H1 (cell line): ENCODE data around the gene CROT. TPM values are rescaled to one million over a fixed set of nuclear protein-coding genes. Genes with fewer than 3 reads are reported as not detected.

Experiments used
- CTCF ChIA-PET: fragments of 300-600 bp; sonication (Branson Sonifier 250); formaldehyde crosslinking; loops from one replicate; lab custom pipeline; 2021; ENCODE audit not compliant: partially characterized antibody; lab: Charles Lee
- POLR2A ChIA-PET: fragments of 300-600 bp; sonication (Branson Sonifier 250); formaldehyde crosslinking; loops from one replicate; lab custom pipeline; 2021; ENCODE audit warnings: inconsistent platforms; ENCODE audit not compliant: partially characterized antibody; lab: Charles Lee
- DNase-seq, 2 experiments: peaks; one replicate each; pipeline versions ENCODE4 v3.0.0 to v3.0.0-alpha.2; 2010 to 2022; ENCODE audit warnings: low spot score in 2 of 2, low read depth in 1 of 2, mixed read lengths in 1 of 2
- FAIRE-seq: peaks from 2 replicates; lab custom pipeline; 2011; peaks lifted over from hg19 to GRCh38; lab: Jason Lieb, UNC
- H2AFZ ChIP-seq: 2 replicates; pipeline ENCODE4 v1.8.1; 2012; ENCODE audit warnings: low read length, inconsistent platforms
- H2AK5ac ChIP-seq: 2 replicates; pipeline ENCODE4 v1.6.1; 2013; ENCODE audit warnings: low read depth, low read length
- H2BK120ac ChIP-seq: replicated peaks from 2 replicates; pipeline ENCODE3; 2013; ENCODE audit warnings: low read depth, low read length, inconsistent platforms
- H2BK12ac ChIP-seq: 2 replicates; pipeline ENCODE4 v1.6.1; 2013; ENCODE audit warnings: low read depth, low read length
- H2BK15ac ChIP-seq: 2 replicates; pipeline ENCODE4 v1.6.1; 2013; ENCODE audit warnings: low read length
- H2BK20ac ChIP-seq: 2 replicates; pipeline ENCODE4 v1.6.1; 2013; ENCODE audit warnings: low read length
- H2BK5ac ChIP-seq: 2 replicates; pipeline ENCODE4 v1.6.1; 2013; ENCODE audit warnings: low read depth, low read length
- H3K14ac ChIP-seq: 2 replicates; pipeline ENCODE4 v1.6.1; 2013; ENCODE audit warnings: inconsistent platforms; ENCODE audit not compliant: insufficient read length
- H3K18ac ChIP-seq: 2 replicates; pipeline ENCODE4 v1.6.1; 2013; ENCODE audit warnings: low read length; ENCODE audit errors: extremely low read depth
- H3K23ac ChIP-seq: 2 replicates; pipeline ENCODE4 v1.6.1; 2013; ENCODE audit warnings: inconsistent platforms; ENCODE audit not compliant: insufficient read length
- H3K23me2 ChIP-seq: 2 replicates; pipeline ENCODE4 v1.6.1; 2013; ENCODE audit warnings: low read depth, low read length
- H3K27ac ChIP-seq: 2 replicates; pipeline ENCODE4 v1.6.1; 2011; ENCODE audit warnings: low read depth, low read length, inconsistent platforms
- H3K27me3 ChIP-seq, 4 experiments: replicated peaks in 1 of 4; 1 replicate in 1 of 4; 2 replicates in 3 of 4; pipeline versions ENCODE4 v1.6.1 to v1.8.1; 2011 to 2013; ENCODE audit warnings: low read length in 3 of 4, mild to moderate bottlenecking in 3 of 4, inconsistent platforms in 2 of 4, mixed read lengths in 2 of 4, moderate library complexity in 1 of 4; ENCODE audit not compliant: control insufficient read depth in 3 of 4, insufficient read depth in 3 of 4; ENCODE audit errors: extremely low read depth in 1 of 4
- H3K36me3 ChIP-seq, 4 experiments: 2 replicates each; pipeline versions ENCODE4 v1.6.1 to v1.8.1; 2011 to 2013; ENCODE audit warnings: mild to moderate bottlenecking in 4 of 4, low read length in 3 of 4, moderate library complexity in 2 of 4, control low read depth in 1 of 4, inconsistent platforms in 1 of 4; ENCODE audit not compliant: insufficient read depth in 4 of 4, control insufficient read depth in 2 of 4
- H3K4ac ChIP-seq: replicated peaks from 2 replicates; pipeline ENCODE3; 2013; ENCODE audit warnings: low read length, low read depth, mixed read lengths, inconsistent platforms; ENCODE audit not compliant: insufficient read length
- H3K4me1 ChIP-seq, 4 experiments: replicated peaks in 1 of 4; 1 replicate in 1 of 4; 2 replicates in 3 of 4; pipeline versions ENCODE4 v1.6.1 to v1.8.1; 2011 to 2013; ENCODE audit warnings: low read length in 3 of 4, inconsistent platforms in 2 of 4, mixed read lengths in 1 of 4; ENCODE audit not compliant: insufficient read depth in 4 of 4, control insufficient read depth in 3 of 4
- H3K4me2 ChIP-seq, 2 experiments: 2 replicates each; pipeline versions ENCODE4 v1.6.1 to v1.8.1; 2011 to 2013; ENCODE audit warnings: low read depth in 2 of 2, low read length in 2 of 2, control low read depth in 1 of 2, inconsistent platforms in 1 of 2, mild to moderate bottlenecking in 1 of 2; ENCODE audit not compliant: insufficient read depth in 1 of 2
- H3K4me3 ChIP-seq, 4 experiments: fragments of 200-600, 300-600 bp in 1 of 4; sonication (generic), shearing (Covaris generic), sonication (Bioruptor Twin) in 1 of 4; 2 replicates each; pipeline versions ENCODE4 v1.5.1 to v1.8.1; 2011 to 2016; ENCODE audit warnings: low read length in 4 of 4, low read depth in 3 of 4, control low read depth in 2 of 4, inconsistent platforms in 2 of 4, mild to moderate bottlenecking in 2 of 4, mixed read lengths in 1 of 4, moderate library complexity in 1 of 4; ENCODE audit not compliant: insufficient read depth in 2 of 4; ENCODE audit errors: extremely low read depth in 1 of 4
- H3K56ac ChIP-seq: replicated peaks from 2 replicates; pipeline ENCODE3; 2013; ENCODE audit warnings: low read depth, mild to moderate bottlenecking, mixed read lengths, low read length, inconsistent platforms; ENCODE audit not compliant: insufficient read length
- H3K79me1 ChIP-seq: 2 replicates; pipeline ENCODE4 v1.6.1; 2013; ENCODE audit warnings: low read depth, low read length, control low read depth
- H3K79me2 ChIP-seq, 2 experiments: 2 replicates each; pipeline versions ENCODE4 v1.6.1 to v1.8.1; 2012 to 2013; ENCODE audit warnings: low read length in 2 of 2, mild to moderate bottlenecking in 2 of 2, inconsistent platforms in 1 of 2; ENCODE audit not compliant: insufficient read depth in 2 of 2, control insufficient read depth in 1 of 2
- H3K9ac ChIP-seq, 4 experiments: replicated peaks in 1 of 4; 1 replicate in 1 of 4; 2 replicates in 3 of 4; pipeline versions ENCODE4 v1.6.1 to v1.8.1; 2011 to 2013; ENCODE audit warnings: low read depth in 3 of 4, low read length in 3 of 4, control low read depth in 2 of 4, mild to moderate bottlenecking in 2 of 4, moderate library complexity in 2 of 4, inconsistent platforms in 1 of 4; ENCODE audit errors: extremely low read depth in 1 of 4
- H3K9me3 ChIP-seq, 2 experiments: 2 replicates each; pipeline versions ENCODE4 v1.6.1 to v1.8.1; 2012 to 2013; ENCODE audit warnings: mild to moderate bottlenecking in 2 of 2, moderate library complexity in 2 of 2, control low read depth in 1 of 2, inconsistent platforms in 1 of 2, low read depth in 1 of 2, low read length in 1 of 2, mixed read lengths in 1 of 2; ENCODE audit not compliant: insufficient read depth in 2 of 2
- H4K20me1 ChIP-seq, 2 experiments: replicated peaks in 1 of 2; 2 replicates each; pipeline versions ENCODE3 to v1.8.1; 2011 to 2013; ENCODE audit warnings: inconsistent platforms in 2 of 2, low read length in 2 of 2, mild to moderate bottlenecking in 1 of 2; ENCODE audit not compliant: insufficient read depth in 2 of 2, control insufficient read depth in 1 of 2
- H4K5ac ChIP-seq: 2 replicates; pipeline ENCODE4 v1.6.1; 2013; ENCODE audit warnings: low read length, low read depth, mixed read lengths, inconsistent platforms; ENCODE audit not compliant: insufficient read length
- H4K8ac ChIP-seq: 2 replicates; pipeline ENCODE4 v1.8.0; 2013; ENCODE audit warnings: mild to moderate bottlenecking, moderate library complexity, low read length, inconsistent platforms; ENCODE audit not compliant: insufficient read depth; ENCODE audit errors: extremely low read depth
- H4K91ac ChIP-seq: replicated peaks from 2 replicates; pipeline ENCODE3; 2013; ENCODE audit warnings: low read length, mixed read lengths, inconsistent platforms; ENCODE audit not compliant: insufficient read length
- CBX5 ChIP-seq: fragments of 300-800, 300-1000 bp; sonication (generic); IDR thresholded peaks from 2 replicates; pipeline ENCODE4 v1.7.1; 2016; ENCODE audit warnings: antibody characterized with exemption, low read length, low read depth
- E2F6 ChIP-seq: IDR thresholded peaks from 2 replicates; pipeline ENCODE4 v1.6.1; 2012; ENCODE audit warnings: inconsistent platforms
- GABPA ChIP-seq: IDR thresholded peaks from 2 replicates; pipeline ENCODE4 v1.6.1; 2011; ENCODE audit warnings: mild to moderate bottlenecking, low read length, moderate library complexity, borderline replicate concordance; ENCODE audit not compliant: insufficient read depth
- JUND ChIP-seq: IDR thresholded peaks from 2 replicates; pipeline ENCODE4 v1.6.1; 2011; ENCODE audit warnings: mild to moderate bottlenecking, improper control_type of control experiment, low read length
- RXRA ChIP-seq: IDR thresholded peaks from 2 replicates; pipeline ENCODE4 v1.6.1; 2011; ENCODE audit warnings: low read depth, mild to moderate bottlenecking, low read length, moderate library complexity; ENCODE audit not compliant: insufficient read depth
- SIRT6 ChIP-seq: IDR thresholded peaks from one replicate; pipeline ENCODE4 v1.7.1; 2012; ENCODE audit warnings: low read length, inconsistent platforms
- SIX5 ChIP-seq: IDR thresholded peaks from 2 replicates; pipeline ENCODE4 v1.6.1; 2011; ENCODE audit warnings: mild to moderate bottlenecking, low read depth, low read length
- SP2 ChIP-seq: IDR thresholded peaks from 2 replicates; pipeline ENCODE4 v1.6.1; 2012; ENCODE audit warnings: mild to moderate bottlenecking, low read length, inconsistent platforms
- SUZ12 ChIP-seq: fragments of 200-600 bp; sonication (generic); IDR thresholded peaks from 2 replicates; pipeline ENCODE4 v1.6.1; 2012; ENCODE audit warnings: mild to moderate bottlenecking, inconsistent platforms, low read length, moderate library complexity, mixed read lengths
- USF2 ChIP-seq: IDR thresholded peaks from 2 replicates; pipeline ENCODE4 v1.6.1; 2011; ENCODE audit warnings: low read length, improper control_type of control experiment
- WGBS, 2 experiments: shearing (Covaris generic) in 1 of 2; methylation state at CpG; one replicate each; pipeline versions ENCODE4 v1.1.6 to v1.1.7; 2013 to 2015; ENCODE audit warnings: low lambda C conversion rate in 2 of 2, mixed read lengths in 2 of 2, inconsistent platforms in 1 of 2, low coverage in 1 of 2, missing lambda C conversion rate in 1 of 2; ENCODE audit not compliant: insufficient replicate concordance in 2 of 2, insufficient coverage in 1 of 2, insufficient read length in 1 of 2; ENCODE audit errors: extremely low coverage in 1 of 2, missing lambda C conversion rate in 1 of 2; 5-methylcytosine and 5-hydroxymethylcytosine counted together
- polyA plus RNA-seq, 7 experiments: library from polyadenylated mRNA; depleted of rRNA in 3 of 7; stranded (reverse) in 5 of 7; unstranded in 2 of 7; fragments of >200 nt in 5 of 7; fragments of 200-250 nt in 2 of 7; gene quantifications; 1 replicate in 5 of 7; 2 replicates in 1 of 7; 4 replicates in 1 of 7; pipeline versions ENCODE4 v1.2.1 to v1.2.3, GENCODE V29; 2011 to 2013; ENCODE audit warnings: missing spikeins in 2 of 7, mixed read lengths in 2 of 7
- total RNA-seq: library from RNA; stranded (reverse); fragmentation: NEBNext Ultra II Directional; extraction: Animal tissue kit (Norgen Biotek cat#: 25700); gene quantifications from 2 replicates; pipeline ENCODE4 v1.2.1, GENCODE V29; 2021

The CROT gene
- total and polyA plus RNA-seq, 2 of the 8 experiments (the other 6 are each of a cell fraction or from before 2014, with no cell fraction given): 2.2 to 5.6 TPM

- Histone ChIP-seq H4K91ac (no peak overlapping the region), H4K5ac (no peak overlapping the region), H2BK5ac (no peak overlapping the region), H3K4me3 (no peak overlapping the region), H3K27ac (no peak overlapping the region), H2BK15ac (no peak overlapping the region), H4K8ac (no peak overlapping the region), H3K23ac (no peak overlapping the region), H3K18ac (no peak overlapping the region), H3K79me1 (no peaks in the 10 kb centered on the region), H4K20me1 (peaks cover 0 to 3% of the 10 kb centered on the region in 2 experiments), H3K9me3 (no peaks in the 10 kb centered on the region), H3K56ac (no peak overlapping the region), H3K36me3 (no peaks in the 10 kb centered on the region), H3K9ac (no peak overlapping the region), H3K23me2 (no peaks in the 10 kb centered on the region), H2BK20ac (no peak overlapping the region), H3K4me2 (no peak overlapping the region), H3K27me3 (no peaks in the 10 kb centered on the region), H3K79me2 (no peaks in the 10 kb centered on the region), H3K4ac (no peak overlapping the region), H3K14ac (no peak overlapping the region), H2AFZ (no peak overlapping the region), H2AK5ac (no peak overlapping the region), H3K4me1 (no peaks in the 10 kb centered on the region), H2BK12ac (no peak overlapping the region), H2BK120ac (no peak overlapping the region)
- WGBS, 2 experiments: 90% methylated on average over 5 of the region's 5 CpGs; no CpG with 5 or more reads in 1 of the 2 experiments
- ChIA-PET POLR2A (no interaction called here), CTCF (interaction anchor here (0.6 to 0.9 kb wide), 2 partner anchors 10 to 80 kb away, joined by 3 read pairs; no protein-coding TSS in a partner anchor)
- FAIRE-seq (no peak), DNase-seq (no peak)
- TF ChIP-seq RXRA (no peak), SUZ12 (no peak), USF2 (no peak), SIRT6 (no peak), E2F6 (no peak), SP2 (no peak), CBX5 (no peak), JUND (no peak), SIX5 (no peak), GABPA (no peak)
Measured at GRCh38 chr7:87375662-87376435, 30.4 kb downstream of the CROT start.
